ENCODE data around the gene SLC25A21. TPM values are rescaled to one million over a fixed set of nuclear protein-coding genes. Genes with fewer than 3 reads are reported as not detected.

SLC25A21 gene
- total and polyA plus RNA-seq, 2 of the 13 experiments (the other 11 are each of a cell fraction or from before 2014, with no cell fraction given) = 1.9 to 2.9 TPM

DNA sequence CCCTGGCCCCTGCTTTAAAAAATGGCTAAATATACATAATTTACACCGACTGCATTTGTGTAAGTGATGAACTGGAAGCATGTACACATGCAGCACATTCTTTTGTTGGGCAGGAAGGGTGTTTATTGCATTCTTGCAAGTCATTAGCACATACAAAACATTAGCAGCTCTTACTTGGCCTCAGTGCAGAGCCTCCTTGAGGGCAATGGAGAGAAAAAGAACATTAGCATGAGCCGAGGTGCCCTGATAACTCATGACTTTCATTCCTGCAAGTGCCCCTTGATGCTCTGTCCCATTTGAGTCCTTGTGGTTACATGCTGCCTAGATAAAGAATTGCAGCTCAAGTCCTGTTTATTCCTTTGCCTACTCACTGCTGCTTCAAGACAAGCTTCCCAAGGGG lies 448.9 kb downstream of the SLC25A21 start:
- TF ChIP-seq CBX2 (IDR thresholded peaks at IDR 0.05; ENCODE audit: low read depth, low read length) (no peak), CBX2 (CRISPR knock-in tag; IDR thresholded peaks at IDR 0.05; ENCODE audit: low read depth) (no peak), NFKBIZ (CRISPR knock-in tag; IDR thresholded peaks at IDR 0.05) (no peak), ZNF749 (CRISPR knock-in tag; IDR thresholded peaks at IDR 0.05; ENCODE audit: borderline replicate concordance) (no peak), KLF15 (CRISPR knock-in tag; IDR thresholded peaks at IDR 0.05; ENCODE audit: borderline replicate concordance) (no peak), SP5 (CRISPR knock-in tag; IDR thresholded peaks at IDR 0.05; ENCODE audit: borderline replicate concordance, low read depth) (no peak), ZNF616 (CRISPR knock-in tag; IDR thresholded peaks at IDR 0.05; ENCODE audit: low read depth) (no peak), ZNF782 (CRISPR knock-in tag; IDR thresholded peaks at IDR 0.05; ENCODE audit: borderline replicate concordance) (no peak), ZNF713 (CRISPR knock-in tag; IDR thresholded peaks at IDR 0.05) (no peak), ZC3H4 (CRISPR knock-in tag; IDR thresholded peaks at IDR 0.05; ENCODE audit: borderline replicate concordance) (no peak), PRMT3 (CRISPR knock-in tag; IDR thresholded peaks at IDR 0.05; ENCODE audit: borderline replicate concordance, low read depth) (no peak), ZNF101 (CRISPR knock-in tag; IDR thresholded peaks at IDR 0.05; ENCODE audit: borderline replicate concordance, low read depth) (no peak), CHD4 (IDR thresholded peaks at IDR 0.05; ENCODE audit: borderline replicate concordance, low read length) (no peak)
- TF ChIP-seq, protein P1, sequence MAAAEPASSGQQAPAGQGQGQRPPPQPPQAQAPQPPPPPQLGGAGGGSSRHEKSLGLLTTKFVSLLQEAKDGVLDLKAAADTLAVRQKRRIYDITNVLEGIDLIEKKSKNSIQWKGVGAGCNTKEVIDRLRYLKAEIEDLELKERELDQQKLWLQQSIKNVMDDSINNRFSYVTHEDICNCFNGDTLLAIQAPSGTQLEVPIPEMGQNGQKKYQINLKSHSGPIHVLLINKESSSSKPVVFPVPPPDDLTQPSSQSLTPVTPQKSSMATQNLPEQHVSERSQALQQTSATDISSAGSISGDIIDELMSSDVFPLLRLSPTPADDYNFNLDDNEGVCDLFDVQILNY (CRISPR knock-in tag; conservative IDR thresholded peaks at IDR 0.05) = no peak
- TF ChIP-seq, protein P2, sequence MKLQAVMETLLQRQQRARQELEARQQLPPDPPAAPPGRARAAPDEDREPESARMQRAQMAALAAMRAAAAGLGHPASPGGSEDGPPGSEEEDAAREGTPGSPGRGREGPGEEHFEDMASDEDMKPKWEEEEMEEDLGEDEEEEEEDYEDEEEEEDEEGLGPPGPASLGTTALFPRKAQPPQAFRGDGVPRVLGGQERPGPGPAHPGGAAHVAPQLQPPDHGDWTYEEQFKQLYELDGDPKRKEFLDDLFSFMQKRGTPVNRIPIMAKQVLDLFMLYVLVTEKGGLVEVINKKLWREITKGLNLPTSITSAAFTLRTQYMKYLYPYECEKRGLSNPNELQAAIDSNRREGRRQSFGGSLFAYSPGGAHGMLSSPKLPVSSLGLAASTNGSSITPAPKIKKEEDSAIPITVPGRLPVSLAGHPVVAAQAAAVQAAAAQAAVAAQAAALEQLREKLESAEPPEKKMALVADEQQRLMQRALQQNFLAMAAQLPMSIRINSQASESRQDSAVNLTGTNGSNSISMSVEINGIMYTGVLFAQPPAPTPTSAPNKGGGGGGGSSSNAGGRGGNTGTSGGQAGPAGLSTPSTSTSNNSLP (IDR thresholded peaks at IDR 0.05; ENCODE audit: low read depth, low read length) = no peak
- no peaks in the 10 kb centered on the region for H3K9me3 ChIP-seq (ENCODE audit: low read length)
- no TSS peak for BruUV-seq (replicated peaks)
- H3K4me2 ChIP-seq (ENCODE audit: low read depth, low read length) = no peak overlapping the region
- H3K36me3 ChIP-seq (replicated peaks in 1 of 2; ENCODE audit: control insufficient read depth in 1 of 2, insufficient read depth in 2 of 2, low read length in 2 of 2) = no peaks in the 10 kb centered on the region
- H3K27ac ChIP-seq (ENCODE audit: extremely low read length, insufficient read depth, low read length) = no peak overlapping the region
- ATAC-seq (no peak), DNase-seq (ENCODE audit: low spot score) (no peak), FAIRE-seq (no peak)
- H3K4me3 ChIP-seq (replicated peaks in 1 of 3; ENCODE audit: insufficient read depth in 1 of 3, low read depth in 2 of 3, low read length in 3 of 3) = no peak overlapping the region
- CTCF ChIA-PET (ENCODE audit: low intra/inter-chr PET ratio, low total read pairs) = no interaction called here
- no peaks in the 10 kb centered on the region for H3K4me1 ChIP-seq (ENCODE audit: insufficient read depth, low read length)
- POLR2A ChIA-PET = no interaction called here
- in situ Hi-C loops (cut with HindIII; ENCODE audit: extremely low pct_ligation_motif_present, low pct_unique_long_range_greater_than_20kb) (no loop called here), intact Hi-C loops (cut with micrococcal nuclease; ENCODE audit: unreplicated experiment) (no loop called here)
- H3K27me3 ChIP-seq (ENCODE audit: control insufficient read depth in 1 of 2, insufficient read depth in 2 of 2, low read length in 2 of 2) = no peaks in the 10 kb centered on the region
- WGBS (ENCODE audit: low lambda C conversion rate) = 0% methylated on average over 2 of the region's 2 CpGs
- no peaks in the 10 kb centered on the region for H3K79me2 ChIP-seq (ENCODE audit: insufficient read depth, low read length)
- no peak overlapping the region for H2AFZ ChIP-seq (ENCODE audit: low read length)
- no peak overlapping the region for H3K9ac ChIP-seq (ENCODE audit: insufficient read depth, low read depth, low read length)
- no peaks in the 10 kb centered on the region for H4K20me1 ChIP-seq (ENCODE audit: insufficient read depth, low read length)
